ENCODE data around the gene FOSL2. TPM values are rescaled to one million over a fixed set of nuclear protein-coding genes. Genes with fewer than 3 reads are reported as not detected.

Gene FOSL2
- total RNA-seq, 3 donors from 2014 or later (not counting 1 experiment from before 2014, with no cell fraction given) = 414 to 531 (median 455) TPM

GRCh38 chr2:28413899-28414295, 21.2 kb downstream of the FOSL2 start:
- ATAC-seq (no peak), DNase-seq (no peak)
- no peaks in the 10 kb centered on the region for H3K9me3 ChIP-seq (ENCODE audit: control insufficient read depth, insufficient read depth, low read length)
- Mint-ChIP-seq H3K36me3 (peaks cover 22% of the 10 kb centered on the region), H3K27ac (peak overlapping the region; percentile 96 to 100), H3K4me3 (peak overlapping the region; percentile 80), H3K9me3 (no peaks in the 10 kb centered on the region), H3K27me3 (ENCODE audit: low read depth in 2 of 2) (no peaks in the 10 kb centered on the region), H3K4me1 (peaks cover 84 to 86% of the 10 kb centered on the region in 2 donors)
- TF ChIP-seq CTCF (IDR thresholded peaks at IDR 0.05) = no peak
- intact Hi-C loops (cut with micrococcal nuclease) = no loop called here
- H3K4me1 ChIP-seq (ENCODE audit: control insufficient read depth, insufficient read depth, low read length) = peaks cover 62% of the 10 kb centered on the region
- H3K36me3 ChIP-seq (ENCODE audit: control insufficient read depth, insufficient read depth, low read length) = peaks cover 57% of the 10 kb centered on the region
- H3K27ac ChIP-seq (ENCODE audit: low read length) = peak overlapping the region; percentile 38
- no peaks in the 10 kb centered on the region for H3K27me3 ChIP-seq (ENCODE audit: control insufficient read depth, insufficient read depth, low read length)
- WGBS (ENCODE audit: insufficient coverage) = 89% methylated on average over 7 of the region's 7 CpGs
- H3K4me3 ChIP-seq (ENCODE audit: low read length) = no peak overlapping the region

GRCh38 chr2:28414583-28414982, 21.9 kb downstream of the FOSL2 start:
- 72% methylated on average over 5 of the region's 5 CpGs for WGBS (ENCODE audit: insufficient coverage)
- peak overlapping the region; percentile 37 for H3K4me3 Mint-ChIP-seq
- H3K27me3 Mint-ChIP-seq (ENCODE audit: low read depth in 2 of 2) = no peaks in the 10 kb centered on the region
- TF ChIP-seq CTCF (IDR thresholded peaks at IDR 0.05) = no peak
- H3K27ac ChIP-seq (ENCODE audit: low read length) = no peak overlapping the region
- ATAC-seq = no peak
- H3K9me3 ChIP-seq (ENCODE audit: control insufficient read depth, insufficient read depth, low read length) = no peaks in the 10 kb centered on the region
- peaks cover 55% of the 10 kb centered on the region for H3K4me1 ChIP-seq (ENCODE audit: control insufficient read depth, insufficient read depth, low read length)
- peaks cover 22% of the 10 kb centered on the region for H3K36me3 Mint-ChIP-seq
- H3K9me3 Mint-ChIP-seq = no peaks in the 10 kb centered on the region
- no peak overlapping the region for H3K4me3 ChIP-seq (ENCODE audit: low read length)
- intact Hi-C loops (cut with micrococcal nuclease) = no loop called here
- peaks cover 79 to 83% of the 10 kb centered on the region in 2 donors for H3K4me1 Mint-ChIP-seq
- no peaks in the 10 kb centered on the region for H3K27me3 ChIP-seq (ENCODE audit: control insufficient read depth, insufficient read depth, low read length)
- DNase-seq = no peak
- H3K36me3 ChIP-seq (ENCODE audit: control insufficient read depth, insufficient read depth, low read length) = peaks cover 56% of the 10 kb centered on the region
- peak overlapping the region; percentile 96 to 100 for H3K27ac Mint-ChIP-seq

- peaks cover 51% of the 10 kb centered on the region for H3K4me1 ChIP-seq (ENCODE audit: control insufficient read depth, insufficient read depth, low read length)
- peak overlapping the region; percentile 96 to 100 for H3K27ac Mint-ChIP-seq
- no peak overlapping the region for H3K4me3 ChIP-seq (ENCODE audit: low read length)
- no peaks in the 10 kb centered on the region for H3K9me3 Mint-ChIP-seq
- H3K9me3 ChIP-seq (ENCODE audit: control insufficient read depth, insufficient read depth, low read length) = no peaks in the 10 kb centered on the region
- no peaks in the 10 kb centered on the region for H3K27me3 Mint-ChIP-seq (ENCODE audit: low read depth in 2 of 2)
- peaks cover 54% of the 10 kb centered on the region for H3K36me3 ChIP-seq (ENCODE audit: control insufficient read depth, insufficient read depth, low read length)
- no peak for TF ChIP-seq CTCF (IDR thresholded peaks at IDR 0.05)
- H3K4me3 Mint-ChIP-seq = peak overlapping the region; percentile 64
- no peak overlapping the region for H3K27ac ChIP-seq (ENCODE audit: low read length)
- H3K4me1 Mint-ChIP-seq = peaks cover 79 to 83% of the 10 kb centered on the region in 2 donors
- DNase-seq (no peak), ATAC-seq (no peak)
- peaks cover 22% of the 10 kb centered on the region for H3K36me3 Mint-ChIP-seq
- 97% methylated on average over 13 of the region's 13 CpGs for WGBS (ENCODE audit: insufficient coverage)
- intact Hi-C loops (cut with micrococcal nuclease) = no loop called here
- no peaks in the 10 kb centered on the region for H3K27me3 ChIP-seq (ENCODE audit: control insufficient read depth, insufficient read depth, low read length)
Observed at GRCh38 chr2:28415010-28415409, 22.4 kb downstream of the FOSL2 start.

- Histone ChIP-seq H3K4me3 (ENCODE audit: low read length) (no peak overlapping the region), H3K27me3 (ENCODE audit: control insufficient read depth, insufficient read depth, low read length) (no peaks in the 10 kb centered on the region), H3K9me3 (ENCODE audit: control insufficient read depth, insufficient read depth, low read length) (no peaks in the 10 kb centered on the region), H3K4me1 (ENCODE audit: control insufficient read depth, insufficient read depth, low read length) (peaks cover 44% of the 10 kb centered on the region), H3K27ac (ENCODE audit: low read length) (no peak overlapping the region), H3K36me3 (ENCODE audit: control insufficient read depth, insufficient read depth, low read length) (peaks cover 55% of the 10 kb centered on the region)
- H3K4me3 Mint-ChIP-seq = peak overlapping the region; percentile 64
- H3K27me3 Mint-ChIP-seq (ENCODE audit: low read depth in 2 of 2) = no peaks in the 10 kb centered on the region
- peaks cover 22% of the 10 kb centered on the region for H3K36me3 Mint-ChIP-seq
- DNase-seq (no peak), ATAC-seq (no peak)
- H3K9me3 Mint-ChIP-seq = no peaks in the 10 kb centered on the region
- intact Hi-C loops (cut with micrococcal nuclease) = no loop called here
- no peak for TF ChIP-seq CTCF (IDR thresholded peaks at IDR 0.05)
- WGBS (ENCODE audit: insufficient coverage) = no CpG with 5 or more reads among the region's 3 CpGs
- H3K4me1 Mint-ChIP-seq = peaks cover 76 to 78% of the 10 kb centered on the region in 2 donors
- H3K27ac Mint-ChIP-seq = peak overlapping the region; percentile 96 to 100
Observed at GRCh38 chr2:28415715-28416114, 23.1 kb downstream of the FOSL2 start.

Measured in natural killer cell (primary cell).